Neuronal stem cell (in vitro differentiated cells): Measurements from ENCODE around the gene FBLN7.
A peak's percentile ranks its signal among the peaks of the same experiment; 100 is the strongest.

Source experiments
- DNase-seq: peaks from one replicate; pipeline ENCODE4 v3.0.0-alpha.2; 2013; ENCODE audit warnings: low spot score
- H2AFZ ChIP-seq: one replicate; pipeline ENCODE4 v1.6.1; 2013; ENCODE audit warnings: mild to moderate bottlenecking, low read length, inconsistent platforms
- H2AK5ac ChIP-seq: 2 replicates; pipeline ENCODE4 v1.6.1; 2013; ENCODE audit warnings: low read depth, mild to moderate bottlenecking, inconsistent platforms, low read length, moderate library complexity, mixed read lengths
- H2BK120ac ChIP-seq: 2 replicates; pipeline ENCODE4 v1.6.1; 2013; ENCODE audit warnings: low read depth, mild to moderate bottlenecking, inconsistent platforms, low read length, moderate library complexity, mixed read lengths
- H2BK12ac ChIP-seq: one replicate; pipeline ENCODE4 v1.6.1; 2013; ENCODE audit warnings: low read length, inconsistent platforms
- H2BK15ac ChIP-seq: 2 replicates; pipeline ENCODE4 v1.6.1; 2013; ENCODE audit warnings: mild to moderate bottlenecking, low read length, inconsistent platforms, mixed read lengths
- H2BK5ac ChIP-seq: one replicate; pipeline ENCODE4 v1.6.1; 2013; ENCODE audit warnings: inconsistent platforms, mild to moderate bottlenecking, low read length, moderate library complexity
- H3K14ac ChIP-seq: one replicate; pipeline ENCODE4 v1.6.1; 2013; ENCODE audit warnings: low read length, inconsistent platforms
- H3K18ac ChIP-seq: 2 replicates; pipeline ENCODE4 v1.6.1; 2013; ENCODE audit warnings: low read length, inconsistent platforms
- H3K23ac ChIP-seq: 2 replicates; pipeline ENCODE4 v1.6.1; 2013; ENCODE audit warnings: low read depth, mild to moderate bottlenecking, mixed read lengths, low read length, inconsistent platforms; ENCODE audit not compliant: poor library complexity
- H3K27ac ChIP-seq: replicated peaks from 3 replicates; pipeline ENCODE4 v1.5.1; 2013; ENCODE audit warnings: low read length, inconsistent platforms
- H3K27me3 ChIP-seq, 3 experiments: 2 replicates each; pipeline ENCODE4 v1.6.1; 2013; ENCODE audit warnings: low read length in 3 of 3, mild to moderate bottlenecking in 2 of 3, inconsistent platforms in 1 of 3, low read depth in 1 of 3, mixed read lengths in 1 of 3, moderate library complexity in 1 of 3; ENCODE audit not compliant: control insufficient read depth in 3 of 3, insufficient read depth in 3 of 3
- H3K36me3 ChIP-seq, 2 donors: replicated peaks in 1 of 2; 2 replicates each; pipeline ENCODE4 v1.6.1; 2013; ENCODE audit warnings: low read length in 2 of 2; ENCODE audit not compliant: control insufficient read depth in 2 of 2, insufficient read depth in 2 of 2
- H3K4ac ChIP-seq: 2 replicates; pipeline ENCODE4 v1.6.1; 2013; ENCODE audit warnings: inconsistent platforms, mild to moderate bottlenecking, low read length, moderate library complexity
- H3K4me1 ChIP-seq, 2 donors: 1 replicate in 1 of 2; 2 replicates in 1 of 2; pipeline ENCODE4 v1.6.1; 2013; ENCODE audit warnings: low read length in 2 of 2, low read depth in 1 of 2; ENCODE audit not compliant: control insufficient read depth in 2 of 2, insufficient read depth in 1 of 2
- H3K4me2 ChIP-seq: one replicate; pipeline ENCODE4 v1.6.1; 2013; ENCODE audit warnings: mild to moderate bottlenecking, low read length, inconsistent platforms; ENCODE audit not compliant: insufficient read depth, poor library complexity, severe bottlenecking
- H3K4me3 ChIP-seq, 2 donors: 2 replicates each; pipeline ENCODE4 v1.5.1; 2013; ENCODE audit warnings: low read length in 2 of 2, mild to moderate bottlenecking in 2 of 2, inconsistent platforms in 1 of 2, moderate library complexity in 1 of 2
- H3K79me1 ChIP-seq: one replicate; pipeline ENCODE4 v1.6.1; 2013; ENCODE audit warnings: low read depth, mild to moderate bottlenecking, inconsistent platforms, low read length, moderate library complexity
- H3K9ac ChIP-seq: one replicate; pipeline ENCODE4 v1.6.1; 2013; ENCODE audit warnings: mild to moderate bottlenecking, low read depth, low read length, inconsistent platforms; ENCODE audit not compliant: poor library complexity
- H3K9me3 ChIP-seq, 2 donors: replicated peaks in 1 of 2; 2 replicates each; pipeline versions ENCODE3 to v1.6.1; 2013; ENCODE audit warnings: low read length in 2 of 2, mild to moderate bottlenecking in 2 of 2, inconsistent platforms in 1 of 2, low read depth in 1 of 2, mixed read lengths in 1 of 2, moderate library complexity in 1 of 2; ENCODE audit not compliant: control insufficient read depth in 2 of 2, insufficient read depth in 1 of 2
- H4K8ac ChIP-seq: one replicate; pipeline ENCODE4 v1.6.1; 2013; ENCODE audit warnings: low read depth, mild to moderate bottlenecking, inconsistent platforms, low read length, moderate library complexity
- H4K91ac ChIP-seq: one replicate; pipeline ENCODE4 v1.6.1; 2013; ENCODE audit warnings: low read length, low read depth, mild to moderate bottlenecking, inconsistent platforms; ENCODE audit not compliant: poor library complexity
- whole genome bisulfite sequencing, 2 donors: extraction: QIAGEN DNeasy Blood & Tissue Kit; methylation state at CpG; one replicate each; pipeline ENCODE4 v1.1.7; 2013; ENCODE audit warnings: missing lambda C conversion rate in 2 of 2, mixed read lengths in 1 of 2; ENCODE audit not compliant: insufficient read length in 2 of 2, insufficient replicate concordance in 1 of 2; ENCODE audit errors: extremely low coverage in 2 of 2; 5-methylcytosine and 5-hydroxymethylcytosine counted together

Gene FBLN7

DNA sequence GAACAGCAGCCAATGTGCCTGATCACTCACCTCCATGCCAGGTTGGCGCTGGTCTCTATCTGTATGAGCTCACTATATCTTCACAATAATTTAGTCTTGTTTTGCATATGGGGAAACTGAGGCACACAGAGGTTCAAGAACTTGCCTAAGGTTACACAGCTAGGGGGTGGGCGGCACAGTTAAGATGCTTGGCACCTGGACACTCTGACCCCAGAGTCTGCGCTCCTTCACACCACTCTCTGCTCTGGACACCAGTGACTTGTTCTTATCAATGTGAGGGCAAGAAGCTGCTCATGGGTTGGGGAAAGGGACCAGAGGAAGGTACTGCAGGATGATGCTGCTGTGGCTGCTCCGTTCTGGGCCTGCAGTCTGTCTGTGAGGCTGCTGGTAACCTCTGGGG, 27.1 kb downstream of the FBLN7 start:
- Histone ChIP-seq H3K4me1 (peaks cover 0 to 3% of the 10 kb centered on the region in 2 donors), H3K4me2 (no peak overlapping the region), H2AK5ac (no peak overlapping the region), H3K9ac (no peak overlapping the region), H2AFZ (no peak overlapping the region), H3K36me3 (peaks cover 0 to 11% of the 10 kb centered on the region in 2 donors), H2BK12ac (no peak overlapping the region), H3K18ac (no peak overlapping the region), H3K4me3 (no peak overlapping the region), H4K8ac (no peak overlapping the region), H3K27me3 (no peaks in the 10 kb centered on the region), H3K79me1 (peaks cover 3% of the 10 kb centered on the region), H3K4ac (no peak overlapping the region), H3K9me3 (no peaks in the 10 kb centered on the region), H4K91ac (no peak overlapping the region), H3K14ac (no peak overlapping the region), H3K27ac (no peak overlapping the region), H2BK5ac (no peak overlapping the region), H2BK15ac (no peak overlapping the region), H3K23ac (no peak overlapping the region), H2BK120ac (no peak overlapping the region)
- no peak for DNase-seq
- WGBS, 2 donors = no CpG with 5 or more reads among the region's 4 CpGs

- no CpG with 5 or more reads among the region's 14 CpGs for WGBS, 2 donors
- H3K27me3 ChIP-seq = no peaks in the 10 kb centered on the region
- no peak overlapping the region for H2BK120ac ChIP-seq
- peaks cover 0 to 5% of the 10 kb centered on the region in 2 donors for H3K36me3 ChIP-seq
- peak overlapping the region; percentile 73 for H3K14ac ChIP-seq
- no peak overlapping the region for H2BK12ac ChIP-seq
- H3K9ac ChIP-seq = no peak overlapping the region
- H2BK15ac ChIP-seq = no peak overlapping the region
- H3K23ac ChIP-seq = peak overlapping the region; percentile 62
- H3K79me1 ChIP-seq = no peaks in the 10 kb centered on the region
- no peak overlapping the region for H3K4ac ChIP-seq
- no peak overlapping the region for H3K4me2 ChIP-seq
- DNase-seq = no peak
- no peaks in the 10 kb centered on the region for H3K9me3 ChIP-seq
- peak overlapping the region; percentile 32 for H3K18ac ChIP-seq
- no peak overlapping the region for H4K8ac ChIP-seq
- H2AFZ ChIP-seq = no peak overlapping the region
- no peak overlapping the region for H2BK5ac ChIP-seq
- no peak overlapping the region for H4K91ac ChIP-seq
- H3K27ac ChIP-seq = no peak overlapping the region
- H3K4me3 ChIP-seq = no peak overlapping the region
- no peak overlapping the region for H2AK5ac ChIP-seq
- H3K4me1 ChIP-seq = peaks cover 0 to 3% of the 10 kb centered on the region in 2 donors
Measured at GRCh38 chr2:112166806-112167499, 28.8 kb downstream of the FBLN7 start.

DNA sequence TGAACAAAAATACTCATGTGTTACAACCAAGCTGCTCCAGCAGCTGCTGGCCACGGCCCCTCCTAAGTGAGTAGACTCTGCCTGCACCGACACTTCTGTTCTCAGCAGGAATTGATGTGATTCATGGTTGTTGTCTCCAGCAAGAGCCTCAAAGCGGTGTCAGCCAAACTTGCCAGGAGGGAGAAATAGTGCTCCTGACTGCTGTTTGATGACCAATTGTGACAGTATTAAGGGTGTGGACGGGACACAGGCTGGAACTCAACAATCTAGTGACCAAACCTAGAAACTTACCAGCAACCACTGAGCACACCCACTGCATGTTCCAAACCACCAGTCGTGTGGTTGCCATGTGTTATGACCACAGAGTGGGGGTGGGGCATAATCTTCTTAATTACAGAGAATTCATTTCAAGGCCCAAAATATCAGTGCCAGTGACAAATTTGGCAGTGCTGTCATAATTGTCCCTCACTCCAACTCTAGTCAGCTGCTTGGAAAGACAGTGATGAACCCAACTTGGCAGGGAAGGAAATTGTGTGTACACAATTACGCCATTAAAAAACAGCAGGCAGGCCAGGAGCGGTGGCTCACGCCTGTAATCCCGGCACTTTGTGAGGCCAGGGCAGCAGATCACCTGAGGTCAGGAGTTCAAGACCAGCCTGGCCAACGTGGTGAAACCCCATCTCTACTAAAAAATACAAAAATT, 30.4 kb downstream of the FBLN7 start:
- Histone ChIP-seq H2BK15ac (no peak overlapping the region), H3K79me1 (no peaks in the 10 kb centered on the region), H2AK5ac (no peak overlapping the region), H3K9ac (no peak overlapping the region), H3K14ac (no peak overlapping the region), H3K4me3 (no peak overlapping the region), H3K27ac (no peak overlapping the region), H3K23ac (no peak overlapping the region), H3K4ac (no peak overlapping the region), H3K4me2 (no peak overlapping the region), H3K18ac (no peak overlapping the region), H3K27me3 (no peaks in the 10 kb centered on the region), H2BK5ac (no peak overlapping the region), H4K8ac (no peak overlapping the region), H3K4me1 (peaks cover 0 to 1% of the 10 kb centered on the region in 2 donors), H2BK120ac (no peak overlapping the region), H4K91ac (no peak overlapping the region), H3K9me3 (no peaks in the 10 kb centered on the region), H3K36me3 (peaks cover 0 to 5% of the 10 kb centered on the region in 2 donors), H2AFZ (no peak overlapping the region), H2BK12ac (no peak overlapping the region)
- DNase-seq = no peak
- WGBS, 2 donors = no CpG with 5 or more reads among the region's 10 CpGs

- Histone ChIP-seq H3K18ac (no peak overlapping the region), H2AK5ac (no peak overlapping the region), H3K4ac (no peak overlapping the region), H3K9me3 (no peaks in the 10 kb centered on the region), H2BK12ac (no peak overlapping the region), H3K27ac (no peak overlapping the region), H2BK15ac (no peak overlapping the region), H3K4me2 (no peak overlapping the region), H3K4me1 (peaks cover 0 to 1% of the 10 kb centered on the region in 2 donors), H3K14ac (no peak overlapping the region), H2BK120ac (no peak overlapping the region), H2AFZ (no peak overlapping the region), H3K4me3 (no peak overlapping the region), H3K36me3 (peaks cover 0 to 4% of the 10 kb centered on the region in 2 donors), H2BK5ac (no peak overlapping the region), H3K79me1 (no peaks in the 10 kb centered on the region), H3K23ac (no peak overlapping the region), H3K9ac (no peak overlapping the region), H4K91ac (no peak overlapping the region), H3K27me3 (no peaks in the 10 kb centered on the region), H4K8ac (no peak overlapping the region)
- WGBS, 2 donors = no CpG with 5 or more reads among the region's 4 CpGs
- no peak for DNase-seq
Measured at GRCh38 chr2:112170495-112170894, 32.3 kb downstream of the FBLN7 start.
